C1 segment of cervical spinal cord (tissue), 14 donors: ENCODE results near the gene HYAL4.
"Not testable (repeated sequence)": the region's sequence is repeated elsewhere in the genome, so short reads cannot be mapped to it uniquely, and the experiment has no call there.

Source experiments
- DNase-seq, 14 donors: peaks; one replicate each; lab custom pipeline; 2025; lab: John Stamatoyannopoulos, UW

The HYAL4 gene

DNA sequence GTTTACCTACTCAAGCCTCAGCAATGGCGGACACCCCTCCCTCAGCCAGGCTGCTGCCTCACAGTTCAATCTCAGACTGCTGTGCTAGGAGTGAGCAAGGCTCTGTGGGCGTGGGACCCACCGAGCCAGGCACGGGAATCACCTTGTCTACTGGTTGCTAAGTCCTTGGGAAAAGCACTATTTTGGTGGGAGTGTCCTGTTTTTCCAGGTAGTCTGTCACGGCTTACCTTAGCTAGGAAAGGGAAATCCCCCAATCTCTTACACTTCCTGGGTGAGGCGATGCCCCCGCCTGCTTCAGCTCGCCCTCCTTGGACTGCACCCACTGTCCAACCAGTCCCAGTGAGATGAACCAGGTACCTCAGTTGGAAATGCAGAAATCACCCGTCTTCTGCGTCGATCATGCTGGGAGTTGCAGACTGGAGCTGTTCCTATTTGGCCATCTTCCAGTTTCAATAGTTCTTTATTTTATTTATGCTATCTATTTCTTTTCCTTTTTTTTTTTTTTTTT is at the start of gene HYAL4:
TSS of gene HYAL4 (plus strand) at position 458 of the 508 bp plus-strand sequence. CDS start 23,105 bp downstream, outside the sequence.
- no peak for DNase-seq

GRCh38 chr7:123795917-123796316 is 49.1 kb upstream of the HYAL4 start:
- DNase-seq, result no peak

DNA sequence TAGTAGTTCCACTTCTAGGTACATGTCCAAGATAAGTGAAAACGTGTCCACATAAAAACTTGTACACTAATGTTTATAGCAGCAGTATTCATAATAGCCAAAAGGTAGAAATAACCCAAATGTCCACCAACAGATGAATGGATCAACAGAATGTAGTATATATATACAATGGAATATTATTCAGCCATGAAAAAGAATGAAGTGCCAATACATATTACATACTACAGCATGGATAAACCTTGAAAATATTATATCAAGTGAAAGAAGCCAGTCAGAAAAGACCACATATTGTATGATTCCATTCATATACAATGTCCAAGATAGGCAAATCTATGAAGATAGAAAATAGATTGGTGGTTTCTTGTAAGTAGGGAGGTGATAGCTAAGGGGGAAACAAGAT is 48.4 kb upstream of the HYAL4 start:
- no peak for DNase-seq

DNA sequence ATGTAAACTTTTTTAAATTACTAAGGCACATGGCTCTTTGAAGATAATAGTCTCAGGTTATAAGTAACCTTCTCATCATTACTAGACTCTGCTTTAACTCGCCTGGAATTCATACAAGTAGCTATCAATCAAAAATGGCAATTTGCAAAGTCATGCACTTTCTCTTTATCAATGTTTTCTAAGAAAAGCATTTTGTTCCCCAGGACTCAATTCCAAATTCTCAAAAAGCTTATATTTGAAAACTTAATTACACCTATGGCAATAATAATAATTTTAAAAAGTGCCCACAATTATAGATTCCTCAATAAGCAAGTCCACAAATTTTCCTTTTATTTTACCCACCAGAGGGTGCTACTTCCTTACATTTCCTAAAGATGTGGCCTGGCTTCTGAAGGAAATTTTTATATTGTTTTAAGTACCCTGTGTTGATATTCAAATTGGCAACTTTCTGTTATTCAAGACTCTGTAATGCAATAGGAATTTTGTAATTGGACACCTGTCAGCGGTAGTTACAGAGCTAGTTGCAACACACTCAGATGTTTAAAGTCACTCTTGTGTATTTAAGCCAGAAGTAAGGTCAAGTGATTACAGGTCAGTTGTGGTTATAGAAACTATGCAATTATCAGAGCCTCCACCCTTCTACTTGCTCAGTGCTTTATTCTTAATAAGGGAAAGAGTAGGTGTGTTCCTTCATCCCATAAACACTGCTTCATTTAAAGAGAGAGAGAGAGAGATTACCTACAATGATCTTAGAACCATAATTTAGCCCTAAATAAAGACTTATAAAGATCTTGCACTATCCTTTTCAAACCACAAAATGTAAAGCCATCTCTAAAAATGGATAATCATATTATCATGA is 47.1 kb upstream of the HYAL4 start:
- no peak for DNase-seq

DNA sequence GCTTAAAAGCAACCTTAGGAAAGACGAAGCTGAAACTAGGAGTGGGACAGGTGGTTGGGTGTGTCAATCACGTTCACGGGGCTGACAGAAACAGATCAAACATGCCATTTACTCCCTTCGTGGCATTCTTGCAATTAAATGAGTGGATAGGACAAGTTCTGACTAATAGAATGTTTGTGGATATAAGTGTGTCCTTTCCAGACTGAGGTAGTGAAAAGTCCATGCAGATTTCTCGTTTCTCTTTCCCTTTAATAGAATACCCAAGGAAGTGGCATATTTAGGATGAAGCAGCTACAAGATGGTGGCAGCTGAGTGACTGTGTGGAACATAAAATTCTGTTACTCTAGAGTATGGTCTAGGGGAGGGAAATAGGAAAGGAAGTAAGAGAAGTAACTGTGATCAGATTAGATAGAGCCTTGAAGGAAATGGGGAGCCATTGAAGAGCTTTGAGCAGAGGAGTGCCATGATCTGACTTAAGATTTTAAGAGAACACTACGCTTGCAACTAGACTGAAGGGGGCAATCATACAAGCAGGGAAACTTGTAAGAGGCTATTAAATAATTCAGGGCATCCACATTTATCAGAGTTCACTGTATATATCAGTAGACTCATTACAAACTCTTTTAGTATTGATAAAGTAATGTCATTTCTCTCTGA is 46.3 kb upstream of the HYAL4 start:
- DNase-seq, result no peak

DNA sequence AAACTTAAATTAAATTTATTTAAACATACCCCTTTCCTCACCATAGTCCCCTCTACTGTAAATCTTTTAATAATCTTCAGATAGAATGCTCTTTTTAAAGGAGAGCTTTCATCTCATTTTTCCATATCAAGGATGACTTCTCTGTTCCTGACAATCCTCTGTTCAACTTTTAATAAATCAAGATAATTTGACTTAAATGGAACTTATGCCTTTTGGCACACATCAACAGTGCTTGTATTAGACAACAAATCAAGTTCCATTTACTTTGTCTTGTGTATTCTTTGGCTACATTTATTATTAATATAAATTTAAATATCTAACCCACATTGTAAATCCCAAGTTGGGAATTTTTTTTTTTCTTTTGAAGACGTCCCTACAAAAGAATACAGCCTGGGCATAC is 42.7 kb upstream of the HYAL4 start:
- no peak for DNase-seq

DNA sequence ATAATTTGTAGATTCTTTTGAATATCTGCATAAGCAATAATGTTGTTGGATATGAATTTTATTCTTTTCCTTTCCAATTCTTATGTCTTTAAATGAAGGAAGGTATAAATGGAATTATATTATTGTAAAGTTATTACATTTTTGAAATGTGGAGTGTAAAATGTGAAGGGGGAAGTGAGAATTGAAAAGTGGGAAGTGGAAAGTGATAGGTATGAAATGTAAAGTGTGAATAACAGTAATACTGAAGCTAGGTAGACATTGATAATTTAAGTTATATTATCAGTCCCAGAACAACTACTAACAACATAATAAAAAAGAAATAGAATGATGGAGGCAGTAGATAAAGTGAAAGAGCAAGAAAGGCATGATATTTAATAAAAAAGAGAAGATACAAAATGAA is 39.7 kb upstream of the HYAL4 start:
- no peak for DNase-seq

DNA sequence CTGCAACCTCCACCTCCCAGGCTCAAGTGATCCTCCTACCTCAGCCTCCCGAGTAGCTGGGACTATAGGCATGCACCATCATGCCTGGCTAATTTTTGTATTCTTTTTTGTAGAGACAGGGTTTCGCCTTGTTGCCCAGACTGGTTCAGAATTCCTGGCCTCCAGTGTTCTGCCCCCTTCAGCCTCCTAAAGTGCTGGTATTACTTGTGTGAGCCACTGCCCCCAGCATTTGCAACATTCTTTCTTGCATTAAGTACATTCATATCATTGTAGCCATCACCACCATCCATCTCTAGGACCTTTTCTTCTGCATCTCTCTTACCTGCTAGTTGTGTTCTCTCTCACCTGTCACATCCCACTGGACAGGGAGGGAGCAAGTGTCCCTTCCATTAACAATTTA is 35.5 kb upstream of the HYAL4 start:
- DNase-seq, result no peak

GRCh38 chr7:123811056-123811455 is 33.9 kb upstream of the HYAL4 start:
- no peak for DNase-seq

DNA sequence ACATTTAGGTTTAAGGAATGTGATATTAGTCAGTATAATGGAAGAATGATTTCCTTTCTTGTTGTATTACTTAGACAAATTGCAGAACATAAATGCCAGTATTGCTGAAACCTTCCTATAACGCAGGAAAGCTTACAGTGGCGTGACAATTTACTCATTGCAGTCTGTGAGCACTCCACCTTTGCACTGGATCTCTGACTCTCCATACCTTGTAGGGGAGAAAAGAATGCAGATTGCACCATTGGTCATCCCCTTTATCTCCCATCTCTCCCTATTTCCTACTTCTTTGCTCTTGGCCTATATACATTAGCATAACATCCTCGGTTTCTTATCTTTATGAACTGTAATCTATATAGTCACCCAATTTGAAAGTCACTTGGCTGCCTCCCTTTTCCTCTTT is 28.1 kb upstream of the HYAL4 start:
- no peak for DNase-seq

DNA sequence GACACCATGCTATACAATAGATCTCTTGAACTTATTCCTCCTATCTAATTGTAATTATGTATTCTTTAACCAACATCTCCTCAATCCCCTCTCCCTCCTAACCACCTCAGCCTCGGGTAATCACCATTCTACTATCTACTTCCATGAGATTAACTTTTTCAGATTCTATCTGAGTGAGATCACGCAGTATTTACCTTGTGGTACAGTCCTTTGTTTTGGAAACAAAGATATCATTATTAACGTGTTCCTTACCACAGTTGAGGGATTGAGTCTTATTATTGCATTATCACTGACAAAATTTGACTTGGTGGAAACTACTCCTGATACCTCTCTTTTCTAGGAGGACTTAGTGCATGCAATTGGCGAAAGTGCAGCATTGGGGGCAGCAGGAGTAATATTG is 26.0 kb upstream of the HYAL4 start:
- DNase-seq, result no peak

- DNase-seq, result not testable (repeated sequence)
Observed at GRCh38 chr7:123819795-123820194, 25.2 kb upstream of the HYAL4 start.

DNA sequence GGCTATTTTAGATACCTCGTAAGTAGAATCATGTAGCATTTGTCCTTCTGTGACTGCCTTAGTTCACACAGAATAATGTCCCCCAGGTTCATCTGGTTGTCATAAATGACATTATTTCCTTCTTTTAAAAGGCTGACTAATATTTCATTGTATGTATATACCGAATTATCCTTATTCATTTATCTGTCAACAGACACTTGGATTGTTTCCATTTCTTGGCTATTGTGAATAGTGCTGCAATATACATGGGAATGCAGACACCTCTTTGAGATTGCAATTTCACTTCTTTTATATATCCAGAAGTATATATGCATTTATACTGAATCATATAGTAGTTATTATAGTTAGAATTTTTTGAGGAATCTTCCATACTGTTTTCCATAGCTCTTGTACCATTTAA is 24.1 kb upstream of the HYAL4 start:
- DNase-seq, result no peak

DNA sequence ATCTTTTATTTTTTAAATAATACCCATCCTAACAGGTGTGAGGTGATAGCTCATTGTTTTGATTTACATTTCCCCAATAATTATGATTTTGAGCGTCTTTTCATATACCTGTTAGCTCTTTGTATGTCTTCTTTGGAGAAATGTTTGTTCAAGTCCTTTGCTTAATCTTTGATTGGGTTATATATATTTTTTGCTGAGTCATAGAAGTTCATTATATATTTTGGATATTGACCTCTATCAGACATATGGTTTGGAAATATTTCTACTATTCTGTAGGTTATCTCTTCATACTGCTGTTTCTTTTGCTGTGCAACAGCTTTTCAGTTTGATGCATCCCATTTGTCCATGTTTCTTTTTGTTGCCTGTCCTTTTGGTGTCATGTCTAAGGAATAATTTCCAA is 23.6 kb upstream of the HYAL4 start:
- DNase-seq, result no peak

DNA sequence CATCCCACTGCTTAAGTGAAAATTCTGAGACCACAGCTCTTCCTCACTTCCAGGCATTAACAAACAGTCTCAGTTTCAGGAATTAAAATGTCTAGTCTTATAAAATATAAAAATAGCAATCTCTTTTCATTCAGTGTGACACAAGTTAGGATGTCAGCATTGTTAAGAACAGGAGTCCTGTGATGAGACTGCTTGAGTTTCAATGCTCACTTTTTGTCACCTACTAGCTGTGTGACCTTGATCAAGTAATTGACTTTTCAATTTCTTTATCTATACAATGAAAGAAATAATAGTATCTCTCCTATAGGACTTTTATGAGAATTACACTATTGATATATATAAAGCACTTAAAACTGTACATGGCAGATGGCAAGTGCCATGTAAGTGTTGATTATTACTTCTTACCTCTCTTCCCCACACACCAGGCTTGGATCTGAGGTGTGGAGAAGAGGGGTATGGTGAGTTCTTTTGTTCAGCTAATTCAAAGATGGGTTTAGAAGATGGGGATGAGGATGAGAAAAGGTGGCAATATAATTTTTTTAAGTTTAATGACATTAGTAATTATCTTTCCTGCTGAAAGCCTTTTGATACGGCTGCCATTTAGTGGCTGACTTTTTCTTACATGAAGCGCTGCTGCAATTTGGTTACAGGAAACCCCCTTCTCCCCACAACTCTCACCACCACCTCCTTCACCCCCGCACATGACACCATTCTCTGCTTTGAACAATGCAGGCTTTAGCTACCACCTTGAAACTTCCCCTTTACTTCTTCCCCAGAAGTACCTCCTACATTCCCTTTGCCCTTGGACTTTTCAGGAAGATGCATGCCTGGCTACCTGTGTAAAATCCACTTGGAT is 20.8 kb upstream of the HYAL4 start:
- no peak for DNase-seq

DNA sequence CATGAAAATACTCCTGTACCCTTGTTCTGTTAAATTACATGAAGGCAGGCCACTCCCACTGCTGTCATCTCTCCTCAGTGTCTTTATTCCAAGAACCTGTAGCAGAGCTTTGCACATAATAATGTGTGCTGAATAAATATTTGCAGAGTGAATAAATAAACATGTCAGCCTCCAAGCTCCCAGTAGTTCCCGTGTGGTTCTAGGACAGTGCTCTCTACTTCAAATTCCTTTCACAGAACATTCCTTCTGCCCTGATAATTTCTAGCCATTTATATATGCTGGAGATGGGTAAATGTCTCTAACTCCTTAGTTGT is 20.3 kb upstream of the HYAL4 start:
- DNase-seq, result no peak

DNA sequence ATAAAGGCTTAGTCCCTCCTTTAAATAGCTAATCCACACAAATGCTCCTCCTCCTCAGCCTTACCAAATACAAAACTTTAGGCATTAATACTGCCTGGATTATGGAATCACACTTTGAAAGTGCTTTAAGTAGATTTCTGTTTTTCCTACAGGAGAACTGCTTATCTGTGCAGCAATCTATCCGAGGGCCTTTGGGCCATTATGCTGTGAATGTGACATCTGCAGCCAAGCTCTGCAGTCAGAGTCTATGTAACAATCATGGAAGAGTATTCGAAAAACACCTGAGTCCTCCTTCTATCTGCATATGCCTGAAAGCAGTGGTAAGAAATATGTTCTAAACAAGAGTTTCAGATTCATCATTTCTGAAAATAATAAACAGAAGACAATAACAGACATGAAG is 16.2 kb upstream of the HYAL4 start:
- DNase-seq, result no peak

- no peak for DNase-seq
Observed at GRCh38 chr7:123836656-123837055, 8.3 kb upstream of the HYAL4 start.

- DNase-seq, result not testable (repeated sequence)
Observed at GRCh38 chr7:123839106-123839505, 5.9 kb upstream of the HYAL4 start.

DNA sequence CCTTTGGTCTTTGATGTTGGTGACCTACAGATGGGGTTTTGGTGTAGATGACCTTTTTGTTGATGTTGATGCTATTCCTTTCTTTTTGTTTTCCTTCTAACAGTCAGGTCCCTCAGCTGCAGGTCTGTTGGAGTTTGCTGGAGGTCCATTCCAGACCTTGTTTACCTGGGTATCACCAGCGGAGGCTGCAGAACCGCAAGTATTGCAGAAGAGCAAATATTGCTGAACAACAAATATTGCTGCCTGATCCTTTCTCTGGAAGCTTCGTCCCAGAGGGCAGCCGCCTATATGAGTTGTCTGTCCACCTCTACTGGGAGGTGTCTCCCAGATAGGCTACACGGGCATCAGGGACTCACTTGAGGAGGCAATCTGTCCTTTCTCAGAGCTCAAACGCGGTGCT is 827 bp upstream of the HYAL4 start:
- DNase-seq, result not testable (repeated sequence)

DNA sequence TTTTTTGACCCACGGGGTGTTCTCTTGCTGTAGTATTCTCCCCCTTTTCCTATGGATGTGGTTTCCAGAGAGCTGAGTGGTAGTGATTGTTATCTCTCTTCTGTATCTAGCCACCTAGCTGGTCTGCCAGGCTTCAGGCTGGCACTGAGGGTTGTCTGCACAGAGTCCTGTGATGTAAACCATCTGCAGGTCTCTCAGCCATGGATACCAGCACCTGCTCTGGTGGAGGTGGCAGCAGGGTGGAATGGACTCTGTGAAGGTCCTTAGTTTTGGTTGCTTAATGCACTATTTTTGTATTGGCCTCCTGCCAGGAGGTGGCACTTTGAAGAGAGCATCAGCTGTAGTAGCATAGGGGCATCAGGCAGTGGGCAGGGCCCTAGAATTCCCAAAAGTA is 851 bp downstream of the HYAL4 start:
- DNase-seq, result no peak

GRCh38 chr7:123846217-123846891 is 1.4 kb downstream of the HYAL4 start:
- no peak for DNase-seq
